GM12878 (cell line): ENCODE measurements around the gene UNC5CL.
A peak's percentile ranks its signal among the peaks of the same experiment; 100 is the strongest.

Experiments used
- ATF2 ChIP-seq: IDR thresholded peaks from 2 replicates; pipeline ENCODE4 v1.6.1; 2012; ENCODE audit warnings: low read length, inconsistent platforms
- CHD1 ChIP-seq: IDR thresholded peaks from 2 replicates; pipeline ENCODE4 v1.6.1; 2012; ENCODE audit warnings: low read depth, low read length, improper control_type of control experiment
- CTCF ChIP-seq, 3 experiments: IDR thresholded peaks in 2 of 3; conservative IDR thresholded peaks in 1 of 3; 2 replicates each; pipeline ENCODE4 v1.5.1; 2011; ENCODE audit warnings: low read depth in 3 of 3, low read length in 3 of 3, mild to moderate bottlenecking in 3 of 3, control low read depth in 2 of 3, moderate library complexity in 2 of 3, inconsistent platforms in 1 of 3, mixed read lengths in 1 of 3; ENCODE audit not compliant: control insufficient read depth in 2 of 3, insufficient read depth in 1 of 3; ENCODE audit errors: extremely low read depth in 1 of 3
- EP300 ChIP-seq, 2 experiments: fragments of 150-350 bp in 1 of 2; IDR thresholded peaks; 2 replicates each; pipeline ENCODE4 v1.6.1; 2011 to 2012; ENCODE audit warnings: low read depth in 2 of 2, low read length in 2 of 2, borderline replicate concordance in 1 of 2, improper control_type of control experiment in 1 of 2, inconsistent platforms in 1 of 2; ENCODE audit not compliant: control insufficient read depth in 1 of 2
- EZH2 ChIP-seq: IDR thresholded peaks from 2 replicates; pipeline ENCODE4 v1.6.1; 2012; ENCODE audit warnings: low read depth, mild to moderate bottlenecking, control low read depth, inconsistent platforms, low read length, borderline replicate concordance; ENCODE audit not compliant: control insufficient read depth
- IKZF1 ChIP-seq: fragments of 450-650 bp; conservative IDR thresholded peaks from 2 replicates; pipeline ENCODE4 v1.6.1; 2017; ENCODE audit warnings: antibody characterized with exemption, mild to moderate bottlenecking
- RAD51 ChIP-seq: fragments of 450-650 bp; IDR thresholded peaks from 2 replicates; pipeline ENCODE4 v1.6.1; 2016; ENCODE audit warnings: moderate library complexity, mild to moderate bottlenecking, inconsistent platforms
- RFX5 ChIP-seq: IDR thresholded peaks from 2 replicates; pipeline ENCODE4 v1.6.1; 2011; ENCODE audit warnings: low read depth, low read length, improper control_type of control experiment
- SPI1 ChIP-seq: IDR thresholded peaks from 2 replicates; pipeline ENCODE4 v1.6.1; 2011; ENCODE audit warnings: low read depth, mild to moderate bottlenecking, low read length, moderate library complexity, borderline replicate concordance; ENCODE audit not compliant: insufficient read depth
- SREBF2 ChIP-seq: IDR thresholded peaks from 2 replicates; pipeline ENCODE4 v1.6.1; 2012; ENCODE audit warnings: mild to moderate bottlenecking, low read length
- TAF1 ChIP-seq: IDR thresholded peaks from 2 replicates; pipeline ENCODE4 v1.6.1; 2011; ENCODE audit warnings: mild to moderate bottlenecking, low read depth, low read length, borderline replicate concordance
- TF ChIP-seq, protein P1 (sequence below): IDR thresholded peaks from 2 replicates; pipeline ENCODE4 v1.6.1; 2012; ENCODE audit warnings: mild to moderate bottlenecking, low read depth, low read length
- TF ChIP-seq, protein P2 (sequence below): IDR thresholded peaks from 2 replicates; pipeline ENCODE4 v1.6.1; 2011; ENCODE audit warnings: low read depth, low read length, improper control_type of control experiment, borderline replicate concordance
- TF ChIP-seq, protein P3 (sequence below): fragments of 450-650 bp; formaldehyde crosslinking; IDR thresholded peaks from 2 replicates; pipeline ENCODE4 v1.4.0; 2020; ENCODE audit warnings: mild to moderate bottlenecking, moderate library complexity

GRCh38 chr6:41039060-41039998, at the start of gene UNC5CL:
- TF ChIP-seq SPI1, result no peak
- no peak for TF ChIP-seq EP300 (IDR thresholded peaks at IDR 0.05; ENCODE audit: borderline replicate concordance in 1 of 2, control insufficient read depth in 1 of 2, low read depth in 2 of 2, low read length in 2 of 2)
- TF ChIP-seq ATF2, result no peak
- TF ChIP-seq CTCF (IDR thresholded peaks at IDR 0.05 in 2 of 3, conservative IDR thresholded peaks at IDR 0.05 in 1 of 3; ENCODE audit: control insufficient read depth in 2 of 3, extremely low read depth in 1 of 3, insufficient read depth in 1 of 3, low read depth in 3 of 3, low read length in 3 of 3), result peak; percentile 69 to 84 (median 77)
- TF ChIP-seq, protein P1, sequence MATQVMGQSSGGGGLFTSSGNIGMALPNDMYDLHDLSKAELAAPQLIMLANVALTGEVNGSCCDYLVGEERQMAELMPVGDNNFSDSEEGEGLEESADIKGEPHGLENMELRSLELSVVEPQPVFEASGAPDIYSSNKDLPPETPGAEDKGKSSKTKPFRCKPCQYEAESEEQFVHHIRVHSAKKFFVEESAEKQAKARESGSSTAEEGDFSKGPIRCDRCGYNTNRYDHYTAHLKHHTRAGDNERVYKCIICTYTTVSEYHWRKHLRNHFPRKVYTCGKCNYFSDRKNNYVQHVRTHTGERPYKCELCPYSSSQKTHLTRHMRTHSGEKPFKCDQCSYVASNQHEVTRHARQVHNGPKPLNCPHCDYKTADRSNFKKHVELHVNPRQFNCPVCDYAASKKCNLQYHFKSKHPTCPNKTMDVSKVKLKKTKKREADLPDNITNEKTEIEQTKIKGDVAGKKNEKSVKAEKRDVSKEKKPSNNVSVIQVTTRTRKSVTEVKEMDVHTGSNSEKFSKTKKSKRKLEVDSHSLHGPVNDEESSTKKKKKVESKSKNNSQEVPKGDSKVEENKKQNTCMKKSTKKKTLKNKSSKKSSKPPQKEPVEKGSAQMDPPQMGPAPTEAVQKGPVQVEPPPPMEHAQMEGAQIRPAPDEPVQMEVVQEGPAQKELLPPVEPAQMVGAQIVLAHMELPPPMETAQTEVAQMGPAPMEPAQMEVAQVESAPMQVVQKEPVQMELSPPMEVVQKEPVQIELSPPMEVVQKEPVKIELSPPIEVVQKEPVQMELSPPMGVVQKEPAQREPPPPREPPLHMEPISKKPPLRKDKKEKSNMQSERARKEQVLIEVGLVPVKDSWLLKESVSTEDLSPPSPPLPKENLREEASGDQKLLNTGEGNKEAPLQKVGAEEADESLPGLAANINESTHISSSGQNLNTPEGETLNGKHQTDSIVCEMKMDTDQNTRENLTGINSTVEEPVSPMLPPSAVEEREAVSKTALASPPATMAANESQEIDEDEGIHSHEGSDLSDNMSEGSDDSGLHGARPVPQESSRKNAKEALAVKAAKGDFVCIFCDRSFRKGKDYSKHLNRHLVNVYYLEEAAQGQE, result no peak
- no peak for TF ChIP-seq CHD1
- no peak for TF ChIP-seq SREBF2
- TF ChIP-seq EZH2, result no peak
- TF ChIP-seq RAD51, result no peak
- TF ChIP-seq RFX5, result no peak
- TF ChIP-seq TAF1, result no peak
- TF ChIP-seq, protein P2, sequence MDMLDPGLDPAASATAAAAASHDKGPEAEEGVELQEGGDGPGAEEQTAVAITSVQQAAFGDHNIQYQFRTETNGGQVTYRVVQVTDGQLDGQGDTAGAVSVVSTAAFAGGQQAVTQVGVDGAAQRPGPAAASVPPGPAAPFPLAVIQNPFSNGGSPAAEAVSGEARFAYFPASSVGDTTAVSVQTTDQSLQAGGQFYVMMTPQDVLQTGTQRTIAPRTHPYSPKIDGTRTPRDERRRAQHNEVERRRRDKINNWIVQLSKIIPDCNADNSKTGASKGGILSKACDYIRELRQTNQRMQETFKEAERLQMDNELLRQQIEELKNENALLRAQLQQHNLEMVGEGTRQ, result no peak
- no peak for TF ChIP-seq IKZF1
- TF ChIP-seq, protein P3, sequence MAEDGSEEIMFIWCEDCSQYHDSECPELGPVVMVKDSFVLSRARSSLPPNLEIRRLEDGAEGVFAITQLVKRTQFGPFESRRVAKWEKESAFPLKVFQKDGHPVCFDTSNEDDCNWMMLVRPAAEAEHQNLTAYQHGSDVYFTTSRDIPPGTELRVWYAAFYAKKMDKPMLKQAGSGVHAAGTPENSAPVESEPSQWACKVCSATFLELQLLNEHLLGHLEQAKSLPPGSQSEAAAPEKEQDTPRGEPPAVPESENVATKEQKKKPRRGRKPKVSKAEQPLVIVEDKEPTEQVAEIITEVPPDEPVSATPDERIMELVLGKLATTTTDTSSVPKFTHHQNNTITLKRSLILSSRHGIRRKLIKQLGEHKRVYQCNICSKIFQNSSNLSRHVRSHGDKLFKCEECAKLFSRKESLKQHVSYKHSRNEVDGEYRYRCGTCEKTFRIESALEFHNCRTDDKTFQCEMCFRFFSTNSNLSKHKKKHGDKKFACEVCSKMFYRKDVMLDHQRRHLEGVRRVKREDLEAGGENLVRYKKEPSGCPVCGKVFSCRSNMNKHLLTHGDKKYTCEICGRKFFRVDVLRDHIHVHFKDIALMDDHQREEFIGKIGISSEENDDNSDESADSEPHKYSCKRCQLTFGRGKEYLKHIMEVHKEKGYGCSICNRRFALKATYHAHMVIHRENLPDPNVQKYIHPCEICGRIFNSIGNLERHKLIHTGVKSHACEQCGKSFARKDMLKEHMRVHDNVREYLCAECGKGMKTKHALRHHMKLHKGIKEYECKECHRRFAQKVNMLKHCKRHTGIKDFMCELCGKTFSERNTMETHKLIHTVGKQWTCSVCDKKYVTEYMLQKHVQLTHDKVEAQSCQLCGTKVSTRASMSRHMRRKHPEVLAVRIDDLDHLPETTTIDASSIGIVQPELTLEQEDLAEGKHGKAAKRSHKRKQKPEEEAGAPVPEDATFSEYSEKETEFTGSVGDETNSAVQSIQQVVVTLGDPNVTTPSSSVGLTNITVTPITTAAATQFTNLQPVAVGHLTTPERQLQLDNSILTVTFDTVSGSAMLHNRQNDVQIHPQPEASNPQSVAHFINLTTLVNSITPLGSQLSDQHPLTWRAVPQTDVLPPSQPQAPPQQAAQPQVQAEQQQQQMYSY (CRISPR knock-in tag), result no peak
